AG20443 (cell line): Measurements from ENCODE around the gene AKR1C4.
"Not testable (repeated sequence)": the region's sequence is repeated elsewhere in the genome, so short reads cannot be mapped to it uniquely, and the experiment has no call there.

Experiments
- DNase-seq: peaks from one replicate; pipeline ENCODE4 v3.0.0; 2012; ENCODE audit warnings: low spot score, mixed read lengths

The AKR1C4 gene

GRCh38 chr10:5196702-5197113 lies at the start of gene AKR1C4:
Gene AKR1C4, plus strand, starts transcription at chr10:5196837. Its CDS starts 31 bp downstream, at chr10:5196868.
- DNase-seq: peak; percentile 24

GRCh38 chr10:5146920-5147254 lies 49.8 kb upstream of the AKR1C4 start:
- DNase-seq: no peak

- no peak for DNase-seq
Observed at GRCh38 chr10:5147255-5147980, 49.2 kb upstream of the AKR1C4 start.

- DNase-seq: no peak
Observed at GRCh38 chr10:5147981-5148677, 48.5 kb upstream of the AKR1C4 start.

- DNase-seq: no peak
Observed at GRCh38 chr10:5148678-5149032, 48.0 kb upstream of the AKR1C4 start.

GRCh38 chr10:5151076-5151475 lies 45.6 kb upstream of the AKR1C4 start:
- DNase-seq: no peak

- DNase-seq: no peak
Observed at GRCh38 chr10:5155951-5156350, 40.7 kb upstream of the AKR1C4 start.

- no peak for DNase-seq
Observed at GRCh38 chr10:5157501-5157900, 39.1 kb upstream of the AKR1C4 start.

- DNase-seq: no peak
Observed at GRCh38 chr10:5159126-5159525, 37.5 kb upstream of the AKR1C4 start.

GRCh38 chr10:5163487-5163886 lies 33.1 kb upstream of the AKR1C4 start:
- DNase-seq: no peak

GRCh38 chr10:5165738-5166137 lies 30.9 kb upstream of the AKR1C4 start:
- DNase-seq: no peak

- DNase-seq: no peak
Observed at GRCh38 chr10:5168897-5169420, 27.7 kb upstream of the AKR1C4 start.

GRCh38 chr10:5175581-5175980 lies 21.1 kb upstream of the AKR1C4 start:
- not testable (repeated sequence) for DNase-seq

- not testable (repeated sequence) for DNase-seq
Observed at GRCh38 chr10:5180503-5180902, 16.1 kb upstream of the AKR1C4 start.

- no peak for DNase-seq
Observed at GRCh38 chr10:5183923-5184322, 12.7 kb upstream of the AKR1C4 start.

- DNase-seq: no peak
Observed at GRCh38 chr10:5184987-5185775, 11.5 kb upstream of the AKR1C4 start, which contains the start of gene AKR1C8. Gene AKR1C8, minus strand, starts transcription at chr10:5185150. Its CDS starts 46 bp downstream, at chr10:5185104.

GRCh38 chr10:5187867-5188266 lies 8.8 kb upstream of the AKR1C4 start:
- DNase-seq: no peak

GRCh38 chr10:5188358-5188757 lies 8.3 kb upstream of the AKR1C4 start:
- DNase-seq: no peak

- no peak for DNase-seq
Observed at GRCh38 chr10:5194431-5194830, 2.2 kb upstream of the AKR1C4 start.

- no peak for DNase-seq
Observed at GRCh38 chr10:5195727-5196374, 786 bp upstream of the AKR1C4 start.

- DNase-seq: no peak
Observed at GRCh38 chr10:5198386-5198785, 1.7 kb downstream of the AKR1C4 start.

- DNase-seq: no peak
Observed at GRCh38 chr10:5199398-5199797, 2.8 kb downstream of the AKR1C4 start.
